HuH-7.5 (cell line): ENCODE measurements around the gene NOXO1.

Experiments used
- DNase-seq: peaks from one replicate; pipeline ENCODE4 v3.0.0; 2011; ENCODE audit warnings: low spot score

The NOXO1 gene

DNA sequence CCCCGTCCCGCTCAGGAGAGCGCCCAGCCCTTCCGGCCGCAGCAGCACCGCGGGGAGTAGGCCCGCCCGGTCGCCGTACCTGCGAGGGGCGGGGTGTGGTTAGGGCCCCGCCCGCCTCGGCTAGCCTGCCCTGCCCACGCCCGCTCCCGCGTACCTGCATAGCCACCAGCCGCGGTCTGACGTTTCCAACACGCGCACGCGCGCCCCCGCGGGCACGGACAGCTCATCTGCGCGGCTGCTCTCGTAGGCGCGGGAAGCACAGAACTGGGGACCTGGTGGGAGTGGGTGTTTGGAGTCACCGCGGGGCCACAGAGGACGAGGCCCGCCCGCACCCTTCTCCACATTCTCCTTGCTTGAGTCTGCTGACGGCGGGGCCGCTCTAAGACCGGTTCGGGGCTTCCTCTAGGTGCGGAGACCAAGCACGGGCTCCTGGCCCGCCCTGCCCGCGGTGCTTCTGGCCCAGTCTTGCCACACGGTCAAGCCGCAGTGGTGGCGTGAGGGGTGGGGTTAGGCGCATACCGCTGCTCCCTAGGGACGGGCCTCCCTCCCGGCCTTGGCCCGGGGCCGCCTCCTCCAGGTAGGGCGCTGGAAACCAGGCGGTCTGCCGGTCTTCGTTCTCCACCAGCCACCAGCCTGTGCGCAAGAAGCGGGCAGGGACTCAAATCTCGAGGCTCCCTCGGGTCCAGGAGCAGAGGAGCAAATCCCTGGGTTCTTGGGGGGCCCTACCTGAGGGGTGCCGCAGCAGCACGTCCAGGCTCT is 1.8 kb downstream of the NOXO1 start:
- DNase-seq, result no peak

DNA sequence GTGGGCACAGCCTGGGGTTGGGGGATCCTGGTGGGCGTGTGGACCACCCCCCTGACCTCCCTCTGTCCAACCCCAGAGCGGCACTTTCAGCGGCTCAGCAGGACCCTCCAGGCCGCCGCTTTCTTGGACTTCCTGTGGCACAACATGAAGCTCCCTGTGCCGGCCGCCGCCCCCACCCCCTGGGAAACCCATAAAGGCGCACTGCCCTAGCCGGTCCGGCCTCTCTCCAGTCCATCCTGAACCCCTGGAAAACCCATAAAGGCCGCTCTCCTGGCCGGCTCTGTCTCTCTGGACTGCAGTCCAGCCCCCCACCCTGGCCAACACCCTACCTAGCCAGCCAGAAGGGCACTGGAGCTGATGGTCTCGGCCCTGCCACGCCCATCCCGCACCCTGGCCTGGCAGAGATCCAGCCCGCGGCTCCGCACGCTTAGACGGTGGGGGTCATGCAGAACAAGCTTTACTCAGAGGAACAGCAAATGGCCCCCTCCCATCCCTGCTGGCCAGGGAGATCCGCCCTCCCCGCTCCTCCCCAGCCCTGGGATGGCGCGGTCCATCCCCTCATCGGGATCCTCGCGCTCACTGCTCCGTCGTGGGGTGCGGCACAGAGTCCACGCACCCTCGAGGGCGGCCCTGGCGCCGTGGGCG is 2.7 kb downstream of the NOXO1 start:
- DNase-seq, result no peak

DNA sequence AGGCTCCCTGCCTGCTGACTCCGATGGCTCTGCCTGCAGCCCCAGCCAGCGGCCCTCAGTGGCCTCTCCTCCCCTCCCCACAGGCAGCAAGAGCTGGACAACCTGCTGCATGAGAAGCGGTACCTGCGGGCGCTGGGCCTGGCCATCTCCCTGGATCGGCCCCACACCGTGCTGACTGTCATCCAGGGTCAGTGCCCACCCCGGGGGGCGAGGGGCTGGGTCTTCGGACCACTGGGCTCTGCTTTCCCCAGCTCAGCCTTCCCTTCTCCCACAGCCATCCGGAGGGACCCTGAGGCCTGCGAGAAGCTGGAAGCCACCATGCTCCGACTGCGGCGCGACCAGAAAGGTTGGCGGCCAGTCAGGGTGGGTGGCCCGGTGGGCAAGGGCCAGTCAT is 3.4 kb downstream of the NOXO1 start:
- DNase-seq, result no peak

DNA sequence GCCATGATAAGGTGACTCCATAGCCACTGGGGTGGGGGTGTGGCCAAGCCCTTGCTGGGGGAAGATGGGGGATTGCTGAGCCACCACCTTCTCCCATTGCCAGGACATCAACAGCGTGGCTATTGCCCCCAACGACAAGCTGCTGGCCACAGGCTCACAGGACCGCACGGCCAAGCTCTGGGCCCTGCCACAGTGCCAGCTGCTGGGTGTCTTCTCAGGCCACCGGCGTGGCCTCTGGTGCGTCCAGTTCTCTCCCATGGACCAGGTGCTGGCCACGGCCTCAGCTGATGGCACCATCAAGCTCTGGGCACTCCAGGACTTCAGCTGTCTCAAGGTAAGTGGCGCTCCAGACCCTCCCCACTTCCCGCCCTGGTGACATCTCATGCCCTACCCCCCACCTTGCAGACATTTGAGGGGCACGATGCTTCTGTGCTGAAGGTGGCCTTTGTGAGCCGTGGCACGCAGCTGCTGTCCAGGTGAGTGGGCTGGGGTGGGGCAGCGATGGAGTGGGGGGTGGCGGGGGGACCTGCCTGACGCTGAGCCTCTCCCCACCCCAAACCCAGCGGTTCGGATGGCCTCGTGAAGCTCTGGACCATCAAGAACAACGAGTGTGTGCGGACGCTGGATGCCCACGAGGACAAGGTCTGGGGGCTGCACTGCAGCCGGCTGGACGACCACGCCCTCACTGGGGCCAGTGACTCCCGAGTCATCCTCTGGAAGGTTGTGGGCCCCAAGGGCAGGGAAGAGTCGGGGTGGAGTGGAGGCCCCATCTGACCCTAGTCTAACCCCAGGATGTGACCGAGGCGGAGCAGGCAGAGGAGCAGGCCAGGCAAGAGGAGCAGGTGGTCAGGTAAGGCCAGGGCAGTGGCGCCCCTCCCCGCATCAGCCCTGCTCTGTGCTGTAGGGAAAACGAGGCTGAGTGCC is 4.1 kb downstream of the NOXO1 start:
- DNase-seq, result no peak

DNA sequence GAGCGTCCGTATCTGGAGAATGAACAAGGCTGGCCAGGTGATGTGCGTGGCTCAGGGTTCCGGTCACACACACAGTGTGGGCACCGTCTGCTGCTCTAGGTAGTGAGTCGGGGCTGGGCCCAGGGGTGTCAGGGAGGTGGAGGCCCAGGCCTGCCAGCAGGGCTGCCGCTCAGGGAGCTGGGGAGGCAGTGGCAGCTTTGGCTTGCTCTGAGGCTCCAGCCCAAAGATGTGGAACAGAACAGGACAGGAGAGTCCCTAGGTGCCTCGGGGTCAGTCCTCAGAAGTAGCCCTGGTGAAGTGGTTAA is 5.1 kb downstream of the NOXO1 start:
- no peak for DNase-seq

DNA sequence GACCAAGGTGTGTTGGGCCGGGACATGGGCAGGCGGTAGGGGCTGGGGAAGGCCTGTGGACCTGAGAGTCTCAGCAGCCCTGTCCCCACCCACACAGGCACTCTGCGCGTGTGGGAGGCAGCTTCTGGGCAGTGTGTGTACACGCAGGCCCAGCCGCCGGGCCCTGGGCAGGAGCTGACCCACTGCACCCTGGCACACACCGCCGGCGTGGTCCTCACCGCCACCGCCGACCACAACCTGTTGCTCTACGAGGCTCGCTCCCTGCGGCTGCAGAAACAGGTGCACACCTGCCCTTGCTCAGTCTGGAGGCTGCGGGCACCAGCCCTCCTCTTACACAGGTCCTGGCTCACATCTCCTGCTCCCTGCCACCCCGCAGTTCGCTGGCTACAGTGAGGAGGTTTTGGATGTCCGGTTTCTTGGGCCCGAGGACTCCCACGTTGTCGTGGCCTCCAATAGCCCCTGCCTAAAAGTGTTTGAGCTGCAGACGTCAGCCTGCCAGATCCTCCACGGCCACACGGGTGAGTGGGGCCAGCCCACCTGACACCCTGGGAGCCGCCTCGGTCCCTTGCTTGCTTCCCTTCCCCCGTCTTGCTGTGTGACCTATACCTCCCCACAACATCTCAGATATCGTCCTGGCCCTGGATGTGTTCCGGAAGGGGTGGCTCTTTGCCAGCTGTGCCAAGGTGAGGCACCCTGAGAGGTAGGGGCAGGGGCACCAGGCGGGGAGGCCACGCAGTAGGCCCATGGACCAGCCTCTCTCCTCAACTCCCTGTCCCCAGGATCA is 5.6 kb downstream of the NOXO1 start:
- DNase-seq, result no peak

DNA sequence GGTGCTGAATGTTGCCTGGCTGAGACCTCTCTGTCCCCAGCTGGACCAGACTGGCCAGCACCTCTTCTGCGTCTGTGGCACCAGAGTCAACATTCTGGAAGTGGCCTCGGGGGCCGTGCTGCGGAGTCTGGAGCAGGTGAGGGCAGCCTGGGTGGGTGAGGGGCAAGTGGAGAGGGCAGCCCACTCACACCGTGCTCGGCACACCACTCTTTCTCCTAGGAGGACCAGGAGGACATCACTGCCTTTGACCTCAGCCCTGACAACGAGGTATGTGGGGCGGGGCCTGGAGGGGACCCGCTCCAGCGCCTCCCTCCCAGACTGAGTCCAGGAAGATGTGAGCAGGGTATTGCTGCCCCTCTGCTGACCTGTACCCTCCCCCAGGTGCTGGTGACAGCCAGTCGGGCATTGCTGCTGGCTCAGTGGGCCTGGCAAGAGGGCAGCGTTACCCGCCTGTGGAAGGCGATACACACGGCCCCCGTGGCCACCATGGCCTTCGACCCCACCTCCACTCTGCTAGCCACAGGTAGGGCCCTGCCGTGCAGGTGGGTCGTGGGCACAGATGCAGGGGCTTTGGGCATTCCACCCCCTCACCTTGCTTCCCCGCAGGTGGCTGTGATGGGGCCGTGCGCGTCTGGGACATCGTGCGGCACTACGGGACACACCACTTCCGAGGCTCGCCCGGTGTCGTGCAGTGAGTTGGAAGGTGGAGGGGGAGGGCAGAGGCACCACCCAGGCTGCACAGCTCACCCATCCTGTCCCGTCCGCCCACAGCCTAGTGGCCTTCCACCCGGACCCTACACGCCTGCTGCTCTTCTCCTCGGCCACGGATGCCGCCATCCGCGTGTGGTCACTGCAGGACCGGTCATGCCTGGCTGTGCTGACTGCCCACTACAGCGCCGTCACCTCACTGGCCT is 6.9 kb downstream of the NOXO1 start:
- DNase-seq, result no peak

DNA sequence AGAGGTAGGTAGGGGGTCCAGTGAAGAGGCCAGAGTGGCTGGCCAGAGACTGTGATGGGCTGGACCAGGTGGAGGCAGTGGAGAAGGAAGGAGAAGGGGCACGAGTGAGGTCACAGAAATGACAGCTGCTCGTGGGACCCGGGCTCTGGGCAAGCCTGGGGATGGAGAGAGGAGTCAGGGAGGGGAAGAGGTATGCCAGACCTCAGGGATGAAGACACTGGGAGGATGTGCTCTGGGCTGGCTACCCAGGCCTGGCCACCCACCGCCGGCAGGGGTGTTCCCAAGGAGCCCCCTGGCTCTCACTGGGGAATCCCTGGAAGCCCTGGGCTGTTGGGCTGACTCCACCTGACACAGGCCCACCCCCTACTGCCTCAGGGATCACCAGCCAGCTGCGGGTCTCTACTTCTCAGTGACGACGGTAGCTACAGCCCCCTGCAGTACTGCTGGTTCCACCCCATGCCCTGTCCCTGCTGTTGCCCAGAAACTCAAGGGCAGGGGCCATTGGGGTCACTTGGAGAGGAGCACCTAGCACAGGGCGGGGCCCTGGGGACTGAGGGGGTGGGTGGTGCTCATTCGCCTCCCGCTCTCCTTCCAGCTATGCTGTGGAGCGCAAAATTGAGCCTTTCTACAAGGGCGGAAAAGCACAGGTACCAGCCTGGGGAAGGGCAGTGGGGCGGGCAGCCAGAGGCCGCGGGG is 7.7 kb downstream of the NOXO1 start:
- DNase-seq, result no peak

DNA sequence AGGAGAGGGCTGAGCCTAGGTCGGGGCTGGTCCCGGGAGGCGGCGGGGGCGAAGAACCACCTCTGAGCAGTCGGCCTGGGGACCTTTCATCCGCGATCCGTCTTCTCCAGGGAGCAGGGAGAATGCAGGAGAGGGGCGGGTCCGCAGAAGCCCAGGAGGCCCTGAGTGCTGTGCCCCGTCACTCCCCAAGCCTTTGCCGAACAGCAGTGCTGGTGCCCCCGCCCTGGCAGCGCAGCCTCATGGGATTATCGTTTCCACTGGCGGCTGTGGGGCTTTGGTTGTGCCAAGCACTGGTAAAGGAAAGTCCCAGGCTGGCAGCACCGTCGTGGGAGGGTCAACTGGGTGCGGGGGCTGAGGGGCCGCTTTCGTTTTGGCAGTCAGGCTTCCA is 8.8 kb downstream of the NOXO1 start:
- no peak for DNase-seq

DNA sequence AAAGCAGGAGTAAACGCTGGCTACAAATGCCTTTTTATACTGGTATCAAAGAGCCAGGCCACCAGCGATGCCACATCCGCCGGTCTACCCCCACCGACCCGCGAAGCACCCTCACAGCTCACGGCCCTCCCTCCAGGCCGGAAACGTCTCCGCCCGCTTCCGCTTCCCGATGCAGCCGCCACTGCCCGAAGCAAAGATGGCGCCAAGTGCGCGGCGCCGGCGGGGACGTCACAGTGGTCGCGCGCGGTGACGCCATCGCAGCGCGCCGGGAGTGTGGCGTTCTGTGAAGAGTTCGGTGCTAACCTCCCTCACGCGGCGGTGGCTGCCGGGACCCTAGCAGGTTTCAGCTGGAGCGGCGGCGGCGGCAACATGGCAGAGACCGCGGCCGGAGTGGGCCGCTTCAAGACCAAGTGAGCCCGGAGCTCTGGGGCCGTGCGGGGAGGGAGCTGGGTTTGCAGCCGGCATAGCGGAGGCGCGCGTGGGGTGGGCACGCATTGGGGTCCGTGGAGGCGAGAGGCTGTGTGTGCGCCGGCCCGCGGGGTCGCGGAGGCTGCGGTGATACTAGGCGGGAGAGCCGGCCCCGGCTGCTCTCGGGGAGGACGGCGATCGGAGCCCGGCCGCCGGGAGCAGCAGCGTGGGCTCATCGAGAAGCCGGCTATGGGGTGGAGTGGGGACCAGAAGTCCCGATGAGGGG is 9.3 kb downstream of the NOXO1 start, which contains the start of gene TBL3:
TSS of gene TBL3 (plus strand) at position 258 of the 694 bp plus-strand sequence. CDS start at position 370, 112 bp downstream.
- peak; percentile 96 for DNase-seq

DNA sequence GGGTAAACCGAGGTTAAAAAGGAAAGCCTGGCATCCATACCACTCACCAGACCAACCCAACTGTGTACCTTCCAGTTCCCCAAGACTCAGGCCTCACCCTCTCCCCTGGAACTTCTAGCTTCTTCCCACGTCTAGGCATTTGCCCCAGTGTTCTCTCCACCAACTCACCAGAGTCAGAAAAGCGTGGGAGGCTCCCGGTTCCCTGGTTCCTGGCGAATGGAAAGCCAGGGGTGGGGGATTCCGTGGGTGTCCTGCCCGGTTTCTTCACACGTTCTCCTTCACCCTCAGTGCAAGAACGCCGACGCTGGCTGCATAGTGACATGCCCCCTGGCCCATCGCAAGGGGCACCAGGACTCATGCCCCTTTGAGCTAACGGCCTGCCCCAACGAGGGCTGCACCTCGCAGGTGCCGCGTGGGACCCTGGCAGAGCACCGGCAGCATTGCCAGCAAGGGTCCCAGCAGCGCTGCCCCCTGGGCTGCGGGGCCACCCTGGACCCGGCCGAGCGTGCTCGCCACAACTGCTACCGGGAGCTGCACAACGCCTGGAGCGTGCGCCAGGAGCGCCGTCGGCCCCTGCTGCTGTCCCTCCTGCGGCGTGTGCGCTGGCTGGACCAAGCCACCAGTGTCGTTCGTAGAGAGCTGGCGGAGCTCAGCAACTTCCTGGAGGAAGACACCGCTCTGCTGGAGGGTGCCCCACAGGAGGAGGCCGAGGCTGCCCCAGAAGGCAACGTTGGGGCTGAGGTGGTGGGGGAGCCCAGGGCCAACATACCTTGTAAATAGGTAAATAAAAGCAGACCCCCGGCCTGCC is 12.9 kb downstream of the NOXO1 start:
- no peak for DNase-seq

DNA sequence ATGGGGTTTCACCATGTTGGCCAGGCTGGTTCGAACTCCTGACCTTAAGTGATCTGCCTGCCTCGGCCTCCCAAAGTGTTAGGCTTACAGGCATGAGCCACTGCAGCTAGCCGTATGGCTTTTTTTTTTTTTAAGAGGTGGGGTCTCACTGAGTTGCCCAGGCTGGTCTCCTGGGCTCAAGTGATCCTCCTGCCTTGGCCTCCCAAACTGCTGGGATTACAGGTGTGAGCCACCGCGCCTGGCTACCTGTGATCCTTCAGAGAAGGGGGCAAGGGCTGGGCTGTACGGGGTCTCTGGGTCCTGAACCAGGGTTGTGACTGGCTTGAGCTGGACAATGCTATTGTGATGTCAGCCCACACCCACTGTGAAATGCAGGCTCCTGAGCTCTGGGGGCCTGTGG is 14.8 kb downstream of the NOXO1 start, which contains the start of gene RNF151:
TSS of gene RNF151 (plus strand) at position 397 of the 400 bp plus-strand sequence. CDS start 26 bp downstream, outside the sequence.
- DNase-seq, result no peak

DNA sequence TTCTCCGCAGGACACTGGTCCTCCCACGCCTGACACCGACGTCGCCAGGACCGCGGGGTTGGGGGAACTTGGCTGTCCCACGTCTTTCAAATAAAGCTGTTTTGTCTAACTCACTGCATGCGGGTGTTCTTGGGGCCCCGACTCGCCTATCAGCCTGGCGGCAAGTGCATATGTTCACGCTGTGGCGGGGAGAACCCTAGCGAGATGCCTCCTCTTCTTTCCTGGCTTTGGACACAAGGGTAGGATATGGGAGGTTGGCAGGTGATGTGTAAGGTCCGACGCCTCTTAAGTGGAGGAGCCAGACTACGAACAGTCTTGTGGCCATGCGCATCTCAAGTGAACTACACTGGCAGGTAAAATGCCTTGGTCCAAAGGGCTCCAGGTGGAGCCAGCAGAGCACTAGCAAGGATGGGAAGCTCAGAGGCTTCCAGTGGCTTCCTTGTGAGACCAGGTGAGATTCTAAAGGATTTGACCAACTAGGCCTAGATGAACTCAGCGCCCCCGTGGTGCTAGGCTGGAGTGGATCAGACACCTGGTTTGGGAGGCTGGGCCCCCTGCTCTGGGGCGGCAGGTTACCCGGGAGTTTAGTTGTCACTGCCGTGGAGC is 15.8 kb downstream of the NOXO1 start:
- DNase-seq, result no peak

DNA sequence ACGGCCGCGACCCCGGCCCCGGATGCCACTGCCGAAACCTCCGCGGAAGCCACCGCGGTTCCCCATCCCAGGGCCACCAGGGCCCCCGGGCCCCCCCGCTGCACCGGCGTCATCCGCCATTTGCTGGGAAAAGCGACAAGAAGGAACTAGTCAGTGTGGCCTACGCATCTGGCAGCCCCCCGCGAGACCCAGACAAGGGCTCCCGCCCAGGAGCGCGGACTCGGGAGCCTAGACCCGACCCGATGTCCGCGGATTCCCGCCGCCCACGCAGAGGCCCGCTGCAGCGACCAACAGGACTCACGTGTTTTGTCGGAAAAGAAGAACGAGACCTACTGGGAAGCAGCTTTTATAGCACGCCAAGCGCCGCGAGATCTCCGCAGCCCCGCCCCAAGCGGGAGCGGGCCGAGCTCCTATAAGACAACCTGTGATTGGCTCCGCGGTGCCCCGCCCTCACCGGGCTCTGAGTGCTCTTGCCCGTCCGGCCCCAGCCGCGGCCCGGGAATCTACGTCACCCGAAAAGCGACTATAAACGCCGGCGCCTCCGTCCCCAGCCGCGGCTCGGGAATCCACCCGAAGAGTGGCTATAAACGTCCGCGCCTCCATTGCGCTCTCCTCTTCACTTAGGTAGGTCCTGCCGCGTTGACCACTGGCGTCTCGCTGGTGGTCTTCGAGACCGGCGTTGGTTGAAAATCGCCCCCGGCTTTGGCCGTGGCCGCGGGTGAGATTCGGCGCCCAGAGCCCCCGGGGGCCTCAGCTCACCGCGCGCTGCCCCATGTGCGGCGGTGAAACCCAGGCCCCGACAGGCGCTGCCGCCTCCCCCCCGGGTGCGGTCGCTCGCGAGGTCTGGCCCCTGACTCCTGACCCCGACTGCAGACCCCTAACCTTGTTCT is 16.5 kb downstream of the NOXO1 start, which contains the start of gene RPS2:
TSS of gene RPS2 (minus strand) at position 321 of the 890 bp plus-strand sequence. CDS start at position 120, 201 bp downstream.
- DNase-seq, result peak; percentile 99

DNA sequence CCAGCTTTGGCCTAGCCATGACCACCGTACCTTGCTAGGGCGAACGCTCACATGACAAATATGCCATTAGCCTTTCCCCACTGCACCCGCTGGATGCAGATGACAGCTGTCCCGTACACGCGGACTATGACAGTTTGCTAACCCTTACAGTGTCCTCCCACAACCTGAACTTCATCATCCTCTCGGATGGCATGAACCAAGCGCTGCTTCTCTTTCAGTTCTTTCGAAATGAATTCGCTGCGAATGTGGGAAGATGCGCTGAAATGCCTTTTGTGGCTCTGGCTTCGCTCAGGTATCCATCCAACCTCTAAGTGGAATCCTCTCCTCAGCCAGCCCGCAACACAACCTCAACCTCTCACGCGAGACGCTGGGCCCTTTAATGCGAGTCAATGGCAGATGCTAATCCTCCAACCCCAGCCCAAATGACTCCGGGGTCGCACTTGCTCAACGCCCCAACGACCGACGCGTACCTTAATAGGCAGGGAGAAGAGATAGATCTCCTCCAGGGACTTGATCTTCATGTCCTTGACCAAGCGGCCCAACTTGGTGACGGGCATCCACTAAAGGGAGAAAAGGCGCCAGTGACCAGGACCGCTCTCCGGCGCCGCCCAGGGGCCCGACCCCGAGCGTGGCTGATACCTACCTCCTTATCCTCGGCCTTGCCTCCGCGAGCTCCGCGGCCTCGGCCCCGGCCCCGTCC is 17.3 kb downstream of the NOXO1 start:
- DNase-seq, result no peak
